ENCODE measurements around the gene DLK2.
"Not testable (repeated sequence)": the region's sequence is repeated elsewhere in the genome, so short reads cannot be mapped to it uniquely, and the experiment has no call there.

The DLK2 gene

GRCh38 chr6:43455531-43456428 lies at the start of gene DLK2:
TSS of gene DLK2 (minus strand) at chr6:43455548. CDS start at chr6:43454825, 723 bp downstream.
- DNase-seq = no peak

GRCh38 chr6:43503443-43503842 lies 48.1 kb upstream of the DLK2 start:
- DNase-seq = no peak

GRCh38 chr6:43502666-43503065 lies 47.3 kb upstream of the DLK2 start:
- no peak for DNase-seq

GRCh38 chr6:43500921-43501320 lies 45.6 kb upstream of the DLK2 start:
- no peak for DNase-seq

- no peak for DNase-seq
Measured at GRCh38 chr6:43499028-43499815, 43.9 kb upstream of the DLK2 start.

- DNase-seq = not testable (repeated sequence)
Measured at GRCh38 chr6:43498291-43498690, 42.9 kb upstream of the DLK2 start.

- DNase-seq = no peak
Measured at GRCh38 chr6:43497689-43498088, 42.3 kb upstream of the DLK2 start.

- DNase-seq = no peak
Measured at GRCh38 chr6:43497129-43497396, 41.7 kb upstream of the DLK2 start.

- no peak for DNase-seq
Measured at GRCh38 chr6:43496370-43497128, 41.2 kb upstream of the DLK2 start.

GRCh38 chr6:43495409-43495941 lies 40.1 kb upstream of the DLK2 start:
- DNase-seq = no peak

- DNase-seq = no peak
Measured at GRCh38 chr6:43494766-43495165, 39.4 kb upstream of the DLK2 start.

GRCh38 chr6:43494321-43494720 lies 39.0 kb upstream of the DLK2 start:
- DNase-seq = no peak

GRCh38 chr6:43493833-43494232 lies 38.5 kb upstream of the DLK2 start:
- no peak for DNase-seq

GRCh38 chr6:43493230-43493629 lies 37.9 kb upstream of the DLK2 start:
- no peak for DNase-seq

GRCh38 chr6:43492673-43493072 lies 37.3 kb upstream of the DLK2 start:
- DNase-seq = no peak

- no peak for DNase-seq
Measured at GRCh38 chr6:43491750-43492661, 36.7 kb upstream of the DLK2 start.

GRCh38 chr6:43490523-43490939 lies 35.2 kb upstream of the DLK2 start:
- DNase-seq = no peak

GRCh38 chr6:43489277-43490072 lies 34.1 kb upstream of the DLK2 start:
- DNase-seq = no peak

GRCh38 chr6:43488667-43489276 lies 33.4 kb upstream of the DLK2 start:
- no peak for DNase-seq

GRCh38 chr6:43481591-43482236 lies 26.4 kb upstream of the DLK2 start:
- DNase-seq = no peak
